Stimulated activated CD8-positive, alpha-beta memory T cell treated with anti-CD3 and anti-CD28 coated beads, Interleukin-7, amount 100 ng/mL, for 48 hours (primary cell): Measurements from ENCODE around the gene TMEM184B.

Source experiments
- DNase-seq, 2 donors: peaks; one replicate each; pipeline ENCODE4 v3.0.0-alpha.2; 2020; ENCODE audit warnings: low read depth in 1 of 2; ENCODE audit errors: extremely low read depth in 1 of 2

The TMEM184B gene

DNA sequence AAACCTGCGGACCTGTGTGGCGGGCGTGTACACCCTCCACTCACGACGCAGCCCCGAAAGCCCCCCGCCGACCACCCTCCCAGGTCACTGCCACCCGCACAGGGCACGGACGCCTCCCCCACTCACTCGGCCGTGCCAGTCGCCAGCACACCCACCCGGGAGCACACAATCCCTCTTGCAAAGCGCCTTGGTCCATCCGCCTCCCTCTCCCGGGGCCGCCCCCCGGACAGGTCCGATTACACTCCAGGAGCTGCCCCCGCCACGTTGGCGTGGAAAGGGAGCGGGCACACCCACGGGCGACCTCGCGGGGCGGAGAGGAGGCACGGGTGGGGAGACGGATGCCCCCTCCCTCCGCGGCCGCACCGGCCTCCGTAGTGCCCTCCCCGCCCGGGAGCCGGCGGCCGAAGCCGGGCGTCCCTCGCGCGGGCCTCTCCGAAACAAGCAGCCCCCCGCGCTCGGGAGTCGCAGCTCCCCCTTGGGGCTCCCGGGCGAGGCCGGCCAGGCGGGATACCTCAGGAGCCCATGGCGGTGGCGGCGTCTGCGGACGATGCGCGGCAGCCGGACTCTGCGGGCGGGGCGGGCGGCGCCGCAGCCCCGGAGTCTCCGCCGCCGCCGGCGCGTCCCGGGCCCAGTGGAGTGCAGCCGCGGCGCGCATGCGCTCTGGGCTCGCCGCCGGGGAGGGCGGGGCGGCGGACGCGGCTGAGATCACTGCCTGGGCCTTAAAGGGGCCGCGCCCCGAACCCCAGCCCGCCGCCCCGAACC is at the start of gene TMEM184B:
TMEM184B (minus strand) TSS at position 638 of the 762 bp plus-strand sequence. CDS start 25,049 bp downstream, outside the sequence.
- peak; percentile 40 to 72 for DNase-seq

DNA sequence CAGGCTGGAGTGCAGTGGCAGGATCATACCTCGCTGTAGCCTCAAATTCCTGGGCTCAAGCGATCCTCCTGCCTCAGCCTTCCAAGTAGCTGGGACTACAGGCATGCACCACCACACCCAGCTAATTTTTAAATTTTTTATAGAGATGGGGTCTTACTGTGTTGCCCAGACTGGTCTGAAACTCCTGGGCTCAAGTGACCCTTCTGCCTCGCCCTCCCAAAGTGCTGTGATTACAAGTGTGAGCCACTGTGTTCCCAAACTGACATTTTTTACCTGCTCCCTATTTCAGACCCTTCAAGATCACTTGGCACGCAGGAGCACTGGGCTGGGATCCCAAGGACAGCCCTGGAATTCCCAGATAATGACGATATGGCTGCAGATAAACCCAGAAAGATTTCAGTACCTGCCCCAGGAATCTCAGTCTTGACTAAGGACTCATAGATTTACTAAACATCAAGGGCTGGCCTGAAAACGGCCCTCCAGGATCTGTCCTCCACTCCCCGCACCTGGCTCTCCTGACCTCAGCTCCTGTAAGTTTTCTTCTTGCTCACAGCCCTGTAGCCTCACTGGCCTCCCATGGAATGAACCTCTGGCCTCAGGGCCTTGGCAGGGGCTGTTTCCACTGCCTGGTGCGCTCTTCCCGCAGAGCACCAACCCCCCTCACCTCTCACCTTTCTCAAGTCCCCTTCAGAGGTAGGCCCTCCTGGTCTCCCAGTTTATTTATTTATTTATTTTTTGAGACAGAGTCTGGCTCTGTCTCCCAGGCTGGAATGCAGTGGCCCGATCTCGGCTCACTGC is 48.0 kb upstream of the TMEM184B start:
- no peak for DNase-seq

DNA sequence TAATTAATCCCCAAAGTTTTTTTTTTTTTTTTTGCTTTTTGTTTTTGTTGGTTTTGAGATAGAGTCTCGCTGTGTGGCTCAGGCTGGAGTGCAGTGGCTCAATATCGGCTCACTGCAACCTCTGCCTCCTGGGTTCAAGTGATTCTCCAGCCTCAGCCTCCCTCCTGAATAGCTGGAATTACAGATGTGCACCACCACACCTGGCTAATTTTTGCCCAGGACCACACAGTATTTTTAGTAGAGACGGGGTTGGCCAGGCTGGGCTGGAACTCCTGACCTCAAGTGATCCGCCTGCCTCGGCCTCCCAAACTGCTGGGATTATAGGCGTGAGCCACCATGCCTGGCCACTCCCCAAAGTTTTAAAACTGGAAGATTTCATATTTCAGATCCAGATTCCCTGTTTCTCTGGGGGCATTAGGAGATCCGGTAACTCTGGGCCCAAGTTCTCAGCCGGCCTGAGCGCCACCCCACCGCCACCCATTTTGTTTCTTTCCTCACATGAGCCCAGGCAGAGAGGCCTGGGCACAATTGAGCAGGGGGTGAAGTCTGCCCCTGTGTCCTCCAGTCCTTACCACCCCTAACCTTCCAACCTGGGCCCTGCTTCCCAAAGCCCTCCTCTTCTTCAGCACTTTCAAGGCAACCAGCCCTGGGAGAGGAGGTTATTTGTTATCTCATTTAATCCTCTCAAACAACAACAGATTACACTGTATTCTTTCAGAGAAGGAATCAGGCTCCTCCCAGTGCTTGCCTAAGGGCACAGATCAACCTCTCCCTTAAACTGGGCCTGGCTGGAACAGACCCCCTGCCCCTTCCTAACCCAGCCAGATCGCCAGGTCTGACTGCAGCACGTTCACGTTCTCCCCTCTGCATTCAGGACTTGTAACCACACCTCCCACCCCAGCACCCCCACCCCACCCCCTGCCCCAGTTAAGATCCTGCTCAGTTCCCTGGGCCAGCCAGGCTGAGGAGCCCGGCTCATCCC is 46.3 kb upstream of the TMEM184B start:
- DNase-seq = no peak

DNA sequence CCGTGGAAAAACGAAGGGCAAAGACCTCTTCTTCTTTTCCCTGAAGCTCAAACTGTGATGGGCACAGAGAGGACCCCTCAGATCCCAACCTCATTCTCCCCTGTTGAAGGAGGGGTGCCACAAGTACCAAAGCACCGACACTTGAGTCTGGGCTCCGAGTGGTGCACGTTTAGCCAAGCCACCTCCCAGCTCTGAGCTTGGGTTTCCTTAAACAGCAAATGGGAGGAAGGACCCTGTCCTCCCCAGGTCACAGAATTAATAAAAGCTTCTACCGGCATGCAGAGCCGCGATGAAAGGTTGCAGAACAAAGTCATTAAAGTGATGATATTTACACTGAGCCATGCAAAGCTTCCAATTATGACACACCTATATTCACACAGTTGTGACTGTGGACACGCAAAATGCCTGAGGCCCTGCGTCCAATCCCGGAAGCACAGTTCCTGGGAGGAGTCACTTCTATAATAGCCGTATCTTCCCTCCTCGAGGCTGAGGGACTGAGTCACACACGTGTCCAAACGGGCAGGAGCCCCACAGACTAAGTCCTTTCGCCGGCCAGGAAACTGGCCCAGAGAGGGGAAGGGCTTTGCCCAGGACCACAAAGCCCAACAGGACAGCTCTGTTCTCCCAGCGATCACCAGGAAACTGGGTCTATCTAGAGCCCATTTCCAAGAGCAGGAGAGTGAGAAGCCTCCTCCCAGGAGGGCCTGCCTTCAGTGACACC is 45.3 kb upstream of the TMEM184B start:
- DNase-seq = no peak

DNA sequence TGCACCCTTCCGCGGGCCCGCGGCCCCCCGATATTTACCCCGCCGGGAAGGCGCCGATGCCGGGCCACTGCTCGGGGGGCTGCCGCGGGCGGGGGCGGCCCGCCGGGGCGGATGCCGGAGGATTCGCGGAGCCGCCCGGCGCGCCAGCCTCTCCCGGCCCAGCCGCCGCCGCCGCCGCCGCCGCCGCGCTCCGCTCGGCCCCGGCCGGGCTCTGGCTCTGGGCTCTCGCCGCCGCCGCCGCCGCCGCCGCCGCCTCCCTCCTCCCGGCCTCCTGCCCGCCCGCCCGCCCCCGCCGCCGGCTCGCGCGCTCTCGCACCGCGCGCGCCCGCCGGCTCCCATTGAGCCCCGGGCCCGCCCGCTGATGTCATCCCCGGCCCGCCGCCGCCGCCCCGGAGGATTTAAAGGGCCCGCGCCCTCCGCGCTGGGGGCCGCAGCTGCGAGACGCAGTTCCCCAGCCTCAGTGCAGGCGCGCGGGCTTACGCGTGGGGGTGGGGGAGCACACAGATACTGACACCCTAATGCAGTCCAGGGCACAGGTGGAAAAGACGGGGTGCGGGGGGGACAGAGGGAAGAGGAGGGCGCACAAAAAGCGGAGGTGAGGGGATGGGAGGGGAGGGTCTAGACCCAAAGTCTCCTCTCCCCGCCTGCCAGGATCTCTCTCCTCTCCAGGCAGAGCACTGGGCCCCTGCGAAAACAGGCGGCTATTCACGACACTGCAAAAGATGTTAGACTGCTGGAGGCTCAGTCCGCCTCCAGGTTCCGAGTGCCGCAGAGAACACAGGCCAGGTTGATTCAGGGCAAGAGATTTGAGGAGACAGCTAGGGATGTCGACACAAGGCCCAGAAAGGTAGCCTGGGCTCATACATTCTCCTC is 44.5 kb upstream of the TMEM184B start, which contains the start of gene CSNK1E:
CSNK1E (minus strand) TSS at position 312 of the 873 bp plus-strand sequence. CDS start 3,276 bp downstream, outside the sequence.
- DNase-seq = peak; percentile 41 to 49

DNA sequence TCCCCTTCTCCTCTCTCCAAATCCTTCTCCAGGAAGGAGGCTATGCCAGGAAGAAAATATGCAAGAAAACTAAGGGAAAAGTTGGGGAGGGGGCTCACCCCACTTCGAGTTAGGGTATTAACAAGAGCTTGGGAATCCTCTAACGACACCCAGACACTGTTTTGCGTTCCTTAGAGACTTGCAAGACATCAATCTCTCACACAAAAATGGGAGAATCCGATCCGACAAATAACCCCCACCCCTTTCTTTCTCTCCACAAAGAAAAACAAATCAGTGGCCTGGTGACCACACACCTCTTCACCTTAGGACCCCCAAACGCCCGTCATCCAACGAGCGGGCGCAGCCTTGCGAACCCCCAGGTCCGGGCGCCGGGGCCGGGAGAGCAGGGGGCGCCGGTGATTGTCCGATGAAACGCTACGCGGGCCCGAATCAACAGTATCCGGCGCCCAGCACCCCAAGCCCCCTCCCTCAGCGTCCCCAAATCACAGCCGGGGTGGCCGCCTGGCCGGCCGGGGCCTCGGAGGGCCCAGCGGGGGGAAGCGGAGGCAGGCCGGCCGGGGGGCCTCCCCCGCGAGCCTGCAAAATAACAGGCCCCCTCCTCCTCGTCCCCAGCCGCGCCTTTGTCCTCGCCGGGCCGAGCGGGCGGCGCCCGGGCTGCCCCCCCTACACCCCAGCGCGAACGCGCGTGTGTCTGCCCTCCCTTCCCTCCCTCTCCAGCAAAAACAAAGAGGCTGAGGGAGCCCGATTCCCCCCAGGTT is 43.7 kb upstream of the TMEM184B start:
- DNase-seq = no peak

DNA sequence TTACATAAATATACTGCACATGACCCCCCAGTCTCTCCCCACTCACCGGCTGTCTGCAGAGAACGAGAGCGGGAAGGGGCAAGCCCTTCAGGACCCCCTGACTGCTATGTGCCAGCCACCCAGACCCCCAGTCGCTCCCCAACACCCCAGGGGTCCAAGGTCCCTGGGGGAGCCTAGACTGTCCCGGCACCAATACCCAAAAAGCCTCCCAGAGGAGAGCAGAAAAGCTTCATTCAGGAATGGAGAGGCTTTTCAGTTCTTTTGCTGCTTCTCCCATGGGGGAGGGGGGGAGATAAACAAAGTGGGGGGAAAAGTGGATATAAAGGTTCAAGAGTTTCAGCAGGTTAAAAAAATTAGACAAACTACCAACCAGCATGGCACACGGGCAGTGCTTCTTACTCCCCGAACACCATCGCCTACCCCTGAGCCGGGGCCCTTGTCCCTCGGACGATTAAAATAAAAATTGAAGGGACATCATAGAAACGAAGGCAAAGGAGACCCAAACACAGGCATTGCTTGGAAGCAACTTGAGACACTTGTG is 43.1 kb upstream of the TMEM184B start:
- DNase-seq = no peak

DNA sequence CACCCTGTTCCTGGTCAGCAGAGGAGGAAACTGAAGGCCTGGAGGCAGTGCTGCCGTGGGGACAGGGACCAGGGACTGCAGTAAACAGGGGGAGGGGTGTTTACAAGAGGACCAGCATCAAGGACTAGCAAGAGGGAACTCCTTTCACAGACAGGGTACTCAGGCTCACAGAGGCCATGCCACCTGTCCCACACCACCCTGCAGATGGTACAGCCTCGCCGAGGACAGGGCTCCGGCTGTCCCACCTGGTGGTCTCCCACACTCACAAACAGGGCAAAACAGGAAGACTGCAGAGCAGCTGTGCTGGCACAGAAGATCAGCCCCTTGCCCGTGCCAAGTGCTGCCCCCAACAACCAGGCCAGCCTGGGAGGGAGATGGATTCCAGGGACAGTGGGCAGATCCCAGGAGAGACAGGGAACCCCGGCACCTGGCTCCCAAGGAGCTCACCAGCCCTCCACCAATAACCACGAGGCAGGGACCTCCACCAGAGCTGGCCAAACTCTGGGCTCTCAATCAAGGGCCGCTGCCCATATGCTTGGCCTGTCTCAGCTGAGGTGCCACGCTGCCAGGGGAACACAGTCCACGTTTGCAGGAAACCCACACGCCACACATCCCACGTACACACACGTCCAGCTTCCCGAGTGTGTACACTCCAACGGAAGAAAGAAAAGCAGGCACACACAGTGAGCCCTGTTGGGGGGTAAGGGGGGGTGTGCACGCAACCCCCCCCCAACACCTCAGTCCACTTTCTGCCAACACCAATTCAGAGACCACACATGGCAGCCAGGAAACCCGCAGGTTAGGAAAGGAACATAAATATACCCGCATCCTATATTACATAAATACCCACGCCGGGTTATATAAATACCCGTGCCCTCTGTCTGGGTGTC is 42.4 kb upstream of the TMEM184B start:
- no peak for DNase-seq

DNA sequence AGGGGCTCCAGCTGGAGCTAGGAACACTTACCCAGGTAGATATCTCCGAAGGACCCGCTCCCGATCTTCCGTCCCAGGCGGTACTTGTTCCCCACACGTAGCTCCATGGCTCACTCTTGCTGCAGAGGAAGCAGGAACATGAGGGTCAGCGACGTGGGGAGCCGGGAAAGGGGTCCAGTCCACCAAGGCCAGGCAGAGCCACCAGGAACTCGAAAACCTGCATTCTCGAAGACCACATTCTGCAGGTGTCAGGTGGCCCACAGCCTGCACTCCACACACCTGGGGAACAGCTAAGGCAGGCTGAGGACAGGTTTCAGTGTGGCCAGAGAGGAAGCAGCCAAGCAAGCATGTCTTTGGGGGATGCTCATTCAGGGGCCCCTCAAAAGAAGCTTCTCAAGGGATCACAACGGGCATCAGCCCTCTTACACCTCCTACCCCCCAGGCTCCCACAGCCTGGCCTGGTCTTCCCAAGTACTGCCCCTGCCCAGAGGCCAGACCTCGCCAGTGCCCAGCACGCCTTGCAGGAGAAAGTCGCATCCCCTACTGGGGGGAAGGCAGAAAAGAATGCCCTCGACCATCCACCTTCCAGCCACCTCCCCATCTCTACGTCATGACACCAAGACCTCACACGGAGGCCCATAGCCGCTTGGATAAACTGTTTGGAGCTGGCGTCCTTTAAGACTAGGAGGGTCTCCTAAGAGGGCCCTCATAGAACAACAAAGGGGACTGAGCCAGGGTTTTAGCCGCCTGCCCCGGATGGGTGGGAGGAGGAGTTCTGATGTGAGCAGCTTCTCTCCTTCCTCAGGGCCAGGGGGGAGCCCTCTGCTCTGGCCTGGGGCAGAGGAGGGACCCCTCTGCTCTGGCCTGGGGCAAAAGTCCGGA is 41.5 kb upstream of the TMEM184B start:
- DNase-seq = no peak

DNA sequence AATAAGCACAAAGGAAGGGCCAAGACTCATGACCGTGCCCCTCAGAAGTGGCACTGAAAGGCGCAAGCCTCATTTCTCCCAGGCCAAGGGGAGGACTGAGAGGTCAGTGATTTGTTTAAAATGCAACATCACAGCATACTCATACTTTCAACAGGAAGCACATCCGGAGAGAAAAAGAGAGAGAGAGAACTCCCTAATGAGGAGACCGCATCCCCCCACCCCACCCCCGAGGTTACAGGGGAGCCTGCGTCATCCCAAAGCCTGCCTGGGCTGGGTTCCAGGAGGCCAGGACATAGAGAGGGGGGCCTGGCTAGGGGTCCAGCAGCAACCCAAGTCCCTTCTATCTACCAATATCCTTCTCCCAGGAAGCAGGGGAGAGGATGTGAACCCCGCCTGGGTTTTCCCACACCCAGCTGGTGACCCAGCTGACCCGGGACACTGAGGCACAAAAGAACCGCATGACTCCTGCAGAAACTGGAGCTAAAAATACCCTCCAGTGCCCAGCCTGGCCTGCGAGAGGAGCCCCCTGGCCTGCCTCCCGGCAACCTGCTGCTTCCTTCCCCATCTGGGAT is 40.7 kb upstream of the TMEM184B start:
- DNase-seq = no peak

DNA sequence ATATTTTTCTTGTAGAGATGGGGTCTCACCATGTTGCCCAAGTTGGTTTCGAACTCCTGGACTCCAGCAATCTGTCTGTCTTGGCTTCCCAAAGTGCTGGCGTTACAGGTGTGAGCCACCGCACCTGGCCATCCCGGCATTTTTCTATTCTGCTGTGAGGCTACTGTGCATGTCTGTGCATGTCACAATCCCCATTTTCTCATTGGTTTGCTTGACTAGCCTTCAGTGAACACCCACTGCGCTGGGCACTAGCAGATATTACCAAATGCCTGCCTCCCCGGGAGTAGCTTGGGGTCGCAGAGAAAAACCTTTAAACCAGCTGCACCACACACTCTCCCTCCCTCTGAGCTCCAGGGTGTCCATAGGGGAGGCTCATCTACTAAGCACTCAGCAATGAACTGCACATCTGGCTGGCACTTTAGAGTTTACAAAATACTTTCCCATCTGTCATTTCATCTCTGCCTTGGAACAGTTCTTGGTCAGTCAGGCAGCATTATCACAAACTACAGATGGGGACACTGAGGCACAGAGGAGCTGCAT is 39.5 kb upstream of the TMEM184B start:
- no peak for DNase-seq

DNA sequence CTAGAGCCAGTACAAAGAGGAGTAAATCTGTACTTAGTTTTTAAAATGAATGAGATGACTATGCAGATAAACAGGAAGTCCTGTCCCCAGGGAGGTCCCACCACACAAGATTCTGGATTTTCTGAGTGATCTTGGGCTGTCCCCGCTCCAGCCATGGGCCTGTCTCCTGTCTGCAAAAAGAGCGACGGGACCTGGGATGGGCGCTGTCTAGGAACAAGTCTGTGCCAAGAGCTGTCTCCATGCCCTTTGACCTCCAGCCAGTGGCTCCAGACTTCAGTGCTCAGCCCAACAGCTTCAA is 38.5 kb upstream of the TMEM184B start:
- no peak for DNase-seq

DNA sequence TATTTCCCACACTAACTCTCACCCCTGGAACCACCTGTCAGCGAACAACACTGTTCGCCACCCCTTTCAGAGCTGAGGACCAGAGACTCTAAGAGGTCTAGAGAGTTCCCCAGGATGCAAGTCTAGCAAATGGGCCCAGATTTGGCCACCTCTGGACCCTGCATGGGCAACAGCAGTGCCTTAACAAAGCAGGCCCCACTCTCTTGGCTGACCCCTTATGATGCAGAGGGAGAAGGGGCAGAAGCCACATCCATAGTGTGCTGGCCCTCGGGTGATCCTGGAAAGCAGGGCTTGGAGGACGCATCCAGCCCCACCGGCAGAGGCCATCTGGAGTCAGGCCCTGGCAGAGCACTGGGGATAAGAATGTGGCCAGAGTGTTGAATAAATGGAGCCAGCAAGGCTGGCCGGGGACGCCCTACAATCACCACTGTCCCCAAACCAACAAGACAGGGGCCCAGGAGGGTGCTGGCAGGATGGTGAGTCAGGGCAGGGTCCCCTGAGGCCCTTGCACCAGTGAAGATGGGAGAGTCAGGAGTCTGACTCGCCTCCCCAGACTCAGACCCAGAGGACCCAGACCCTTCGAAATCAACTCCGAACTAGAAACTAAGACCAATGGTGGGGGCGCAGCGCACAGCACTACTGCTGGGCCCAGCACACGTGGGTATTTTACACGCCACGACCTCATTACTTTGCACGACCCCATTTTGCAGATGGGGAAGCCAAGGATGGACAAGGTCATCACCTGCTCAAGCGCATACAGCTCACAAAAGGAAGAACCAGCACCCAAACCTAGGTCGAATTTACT is 37.9 kb upstream of the TMEM184B start:
- no peak for DNase-seq

DNA sequence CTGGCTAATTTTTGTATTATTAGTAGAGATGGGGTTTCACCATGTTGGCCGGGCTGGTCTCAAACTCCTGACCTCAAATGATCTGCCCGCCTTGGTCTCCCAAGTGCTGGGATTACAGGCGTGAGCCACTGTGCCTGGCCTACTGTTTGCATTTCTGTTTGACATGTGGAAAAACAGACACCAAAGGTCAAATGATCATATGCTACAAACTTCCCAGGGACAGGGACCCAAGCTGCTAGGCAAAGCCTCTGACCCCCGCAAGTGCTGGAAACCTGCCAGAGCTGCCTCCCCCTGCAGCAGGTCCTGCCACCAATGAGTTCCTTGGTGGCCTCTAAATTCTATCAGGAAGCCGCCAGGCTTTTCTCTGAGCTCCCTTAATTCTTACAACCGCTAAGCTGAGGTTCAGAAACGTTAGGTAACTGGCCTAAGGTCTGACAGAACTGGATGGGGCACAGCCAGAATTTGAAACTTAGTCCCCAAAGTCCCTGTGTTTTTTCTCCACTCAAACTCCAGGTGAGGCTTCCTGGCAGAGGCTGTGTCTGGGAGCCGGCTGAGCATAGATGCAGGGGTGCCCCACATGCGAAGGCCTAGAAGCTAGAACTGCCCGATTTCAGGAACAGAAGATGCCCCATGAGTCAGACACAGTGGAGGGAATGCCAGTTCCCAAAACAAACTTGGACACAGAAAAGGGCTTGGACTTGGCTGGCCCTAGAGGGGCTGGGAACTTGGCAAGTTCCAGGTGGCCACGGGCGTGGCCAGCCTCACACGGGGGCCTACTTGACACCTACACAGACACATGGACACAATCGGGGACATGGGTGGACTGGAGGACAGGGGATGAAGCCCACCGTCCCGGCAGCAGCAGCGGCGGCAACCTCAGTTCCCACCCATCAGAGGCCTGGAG is 37.1 kb upstream of the TMEM184B start:
- DNase-seq = no peak
